Subcutaneous abdominal adipose tissue (tissue), 5 donors: ENCODE data around the gene CD48.
"Not testable (repeated sequence)": the region's sequence is repeated elsewhere in the genome, so short reads cannot be mapped to it uniquely, and the experiment has no call there.

Source experiments
- H3K27ac ChIP-seq: one replicate; pipeline ENCODE4 v1.7.0; 2013; ENCODE audit warnings: low read depth, mild to moderate bottlenecking, inconsistent platforms, low read length, moderate library complexity
- H3K27me3 ChIP-seq, 5 donors: one replicate each; pipeline ENCODE4 v1.7.0; 2013; ENCODE audit warnings: low read length in 5 of 5, inconsistent platforms in 1 of 5; ENCODE audit not compliant: control insufficient read depth in 5 of 5, insufficient read depth in 4 of 5
- H3K36me3 ChIP-seq, 5 donors: one replicate each; pipeline ENCODE4 v1.7.0; 2013; ENCODE audit warnings: low read length in 5 of 5; ENCODE audit not compliant: control insufficient read depth in 5 of 5, insufficient read depth in 5 of 5
- H3K4me1 ChIP-seq, 5 donors: one replicate each; pipeline ENCODE4 v1.7.0; 2013; ENCODE audit warnings: low read length in 5 of 5, mild to moderate bottlenecking in 3 of 5, moderate library complexity in 1 of 5; ENCODE audit not compliant: control insufficient read depth in 5 of 5, insufficient read depth in 5 of 5
- H3K4me3 ChIP-seq, 5 donors: one replicate each; pipeline ENCODE4 v1.7.0; 2013; ENCODE audit warnings: low read length in 5 of 5, low read depth in 1 of 5
- H3K9ac ChIP-seq, 5 donors: one replicate each; pipeline ENCODE4 v1.7.0; 2013; ENCODE audit warnings: low read length in 5 of 5, mild to moderate bottlenecking in 4 of 5, moderate library complexity in 3 of 5
- H3K9me3 ChIP-seq, 5 donors: one replicate each; pipeline ENCODE4 v1.7.0; 2013; ENCODE audit warnings: low read length in 5 of 5; ENCODE audit not compliant: control insufficient read depth in 5 of 5
- donor health status: healthy.
- donor health status: healthy.
- donor health status: healthy.
- donor health status: healthy.
- donor health status: healthy.

The CD48 gene

DNA sequence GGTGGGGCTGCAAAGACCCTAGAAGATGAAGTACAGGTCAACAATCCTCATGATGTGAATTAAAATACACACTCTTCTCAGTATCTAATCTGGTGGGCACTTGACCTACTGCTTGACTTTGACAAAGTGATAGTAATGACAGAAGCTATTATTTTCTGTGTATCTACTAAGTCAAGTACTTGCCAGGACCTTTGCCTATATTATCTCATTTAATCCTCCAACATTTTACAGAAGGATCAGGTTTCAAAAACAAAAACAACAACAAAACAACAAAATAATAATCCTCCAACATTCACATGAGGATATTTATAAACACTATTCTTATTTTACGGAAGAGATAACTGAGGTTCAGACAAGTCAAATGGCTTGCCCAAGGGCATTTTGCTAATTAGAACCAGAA is 4.4 kb upstream of the CD48 start:
- no peak overlapping the region for H3K4me3 ChIP-seq
- H3K27me3 ChIP-seq: no peaks in the 10 kb centered on the region
- no peaks in the 10 kb centered on the region for H3K9me3 ChIP-seq
- no peak overlapping the region for H3K9ac ChIP-seq
- H3K36me3 ChIP-seq: no peaks in the 10 kb centered on the region
- H3K4me1 ChIP-seq: peaks cover 0 to 15% (median 0%) of the 10 kb centered on the region in 5 donors
- no peak overlapping the region for H3K27ac ChIP-seq

DNA sequence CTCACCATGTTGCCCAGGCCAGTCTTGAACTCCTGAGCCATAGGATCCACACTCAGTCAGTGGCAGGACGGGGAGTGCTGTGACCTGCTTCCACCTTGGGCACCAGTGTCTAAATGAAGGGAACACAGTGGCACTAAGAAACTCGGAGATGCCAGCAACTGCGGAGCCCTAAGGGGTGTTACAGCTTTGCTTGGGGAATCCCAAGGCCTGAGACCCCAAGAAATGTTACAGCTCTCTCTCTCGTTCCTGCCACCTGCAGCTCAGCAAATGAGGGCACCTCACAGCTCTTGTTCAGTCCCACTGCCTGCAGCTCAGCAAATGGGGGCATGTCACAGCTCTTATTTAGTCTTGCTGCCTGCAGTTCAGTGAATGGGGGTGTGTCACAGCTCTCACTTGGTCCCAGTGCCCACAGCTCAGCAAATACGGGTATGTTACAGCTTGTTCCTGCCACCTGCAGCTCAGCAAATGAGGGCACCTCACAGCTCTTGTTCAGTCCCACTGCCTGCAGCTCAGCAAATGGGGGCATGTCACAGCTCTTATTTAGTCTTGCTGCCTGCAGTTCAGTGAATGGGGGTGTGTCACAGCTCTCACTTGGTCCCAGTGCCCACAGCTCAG is 2.5 kb upstream of the CD48 start:
- H3K4me1 ChIP-seq: peaks cover 0 to 10% (median 0%) of the 10 kb centered on the region in 5 donors
- H3K27me3 ChIP-seq, H3K9ac ChIP-seq, H3K9me3 ChIP-seq, H3K36me3 ChIP-seq, H3K4me3 ChIP-seq, H3K27ac ChIP-seq: not testable (repeated sequence)

DNA sequence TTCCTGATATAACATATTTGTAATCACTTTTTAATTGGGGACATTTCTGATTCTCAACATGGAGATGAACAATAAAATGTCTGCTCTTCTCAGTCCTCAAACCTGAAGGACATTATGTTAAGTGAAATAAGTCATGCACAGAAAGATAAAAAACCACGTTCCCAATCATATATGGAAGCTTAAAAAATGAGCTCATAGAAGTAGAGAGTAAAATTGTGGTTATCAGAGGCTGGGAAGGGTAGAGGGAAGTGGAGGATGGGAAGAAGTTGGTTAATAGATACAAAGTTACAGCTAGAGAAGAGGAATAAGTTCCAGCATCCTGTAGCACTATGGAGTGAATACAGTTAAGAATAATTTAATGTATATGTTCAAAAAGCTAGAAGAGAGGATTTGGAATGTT is 1.5 kb upstream of the CD48 start:
- H3K36me3 ChIP-seq: no peaks in the 10 kb centered on the region
- peaks cover 0 to 13% (median 0%) of the 10 kb centered on the region in 5 donors for H3K4me1 ChIP-seq
- H3K9ac ChIP-seq: no peak overlapping the region
- H3K9me3 ChIP-seq: no peaks in the 10 kb centered on the region
- H3K27ac ChIP-seq: no peak overlapping the region
- no peak overlapping the region for H3K4me3 ChIP-seq
- H3K27me3 ChIP-seq: no peaks in the 10 kb centered on the region

DNA sequence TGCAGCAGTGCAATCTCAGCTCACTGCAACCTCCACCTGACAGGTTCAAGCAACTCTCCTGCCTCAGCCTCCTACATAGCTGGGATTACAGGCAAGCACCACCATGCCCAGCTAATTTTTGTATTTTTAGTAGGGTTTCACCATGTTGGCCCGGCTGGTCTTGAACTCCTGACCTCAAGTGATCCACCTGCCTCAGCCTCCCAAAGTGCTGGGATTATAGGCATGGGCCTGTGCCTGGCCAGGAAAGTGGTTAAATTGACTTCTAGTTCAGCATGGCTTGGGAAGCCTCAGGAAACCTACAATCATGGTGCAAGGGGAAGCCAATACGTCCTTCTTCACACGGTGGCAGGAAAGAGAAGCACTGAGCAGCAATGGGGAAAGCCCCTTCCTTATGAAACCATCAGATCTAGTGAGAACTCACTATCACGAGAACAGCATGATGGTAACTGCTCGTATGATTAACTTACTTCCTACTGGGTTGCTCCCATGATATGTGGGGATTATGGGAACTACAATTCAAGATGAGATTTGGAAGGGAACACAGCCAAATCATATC is 981 bp upstream of the CD48 start:
- peaks cover 0 to 18% (median 0%) of the 10 kb centered on the region in 5 donors for H3K4me1 ChIP-seq

DNA sequence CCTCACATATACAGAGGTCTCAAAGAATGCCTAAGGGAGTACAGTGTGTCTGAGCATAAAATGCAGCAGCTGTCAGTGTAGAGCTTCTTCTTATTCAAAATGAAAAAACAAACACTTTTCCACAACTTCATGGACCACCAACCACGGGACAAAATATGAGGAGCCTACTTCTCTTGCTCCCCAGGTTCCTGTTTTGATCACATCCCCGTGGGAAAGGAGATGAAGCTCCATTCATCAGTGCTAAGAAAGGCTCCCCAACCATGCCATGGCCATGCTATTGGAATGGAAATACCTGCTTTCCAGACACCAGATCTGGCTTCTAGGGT is 383 bp downstream of the CD48 start:
- Histone ChIP-seq H3K4me1 (peaks cover 0 to 28% (median 4%) of the 10 kb centered on the region in 5 donors), H3K27me3 (peaks cover 0 to 3% (median 0%) of the 10 kb centered on the region in 5 donors), H3K36me3 (no peaks in the 10 kb centered on the region), H3K27ac (no peak overlapping the region), H3K9ac (no peak overlapping the region), H3K4me3 (peak overlapping the region in 3 of 5 donors; percentile 36 to 47 (median 37)), H3K9me3 (no peaks in the 10 kb centered on the region)

More for the DNA sequence above, 981 bp upstream of the CD48 start:
- H3K4me3 ChIP-seq, H3K27ac ChIP-seq, H3K36me3 ChIP-seq, H3K27me3 ChIP-seq, H3K9ac ChIP-seq, H3K9me3 ChIP-seq: not testable (repeated sequence)

DNA sequence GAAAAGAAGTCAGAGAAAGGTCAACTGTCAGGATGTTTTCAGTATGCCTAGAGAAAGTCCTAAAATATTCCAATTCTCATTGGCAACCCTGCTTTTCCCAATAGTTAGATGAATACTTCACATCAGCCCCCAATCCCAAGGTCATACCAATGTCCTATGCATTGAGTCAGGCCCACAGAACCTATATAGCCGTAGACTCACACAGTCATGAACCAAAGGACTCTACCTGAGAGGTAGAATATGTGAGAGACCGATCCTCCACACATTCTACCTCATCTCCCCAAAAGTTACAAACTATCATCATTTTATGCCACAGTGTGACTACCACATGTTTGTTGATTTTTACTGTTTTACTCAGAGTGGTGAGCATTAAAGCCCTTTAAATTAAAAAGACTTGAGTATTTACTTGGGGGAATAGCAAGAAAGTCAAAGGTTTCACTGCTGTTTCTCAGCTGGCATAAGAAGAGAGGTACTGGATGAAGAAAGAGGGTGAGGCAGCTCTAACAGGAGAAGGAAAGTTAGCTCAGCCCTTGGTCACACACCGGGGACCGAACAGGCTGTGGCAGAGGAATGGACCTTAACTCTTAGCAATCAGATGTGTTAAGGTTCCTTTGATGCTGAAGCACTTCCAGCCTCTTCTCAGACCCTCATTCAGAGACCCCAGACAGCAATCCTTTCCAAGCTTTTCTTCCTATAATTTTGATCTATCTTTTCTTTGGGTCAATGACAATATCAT is 937 bp downstream of the CD48 start:
- Histone ChIP-seq H3K27ac (no peak overlapping the region), H3K36me3 (no peaks in the 10 kb centered on the region), H3K4me3 (peak overlapping the region in 2 of 5 donors; percentile 24 to 37), H3K4me1 (peaks cover 0 to 30% (median 6%) of the 10 kb centered on the region in 5 donors), H3K9ac (peak overlapping the region in 1 of 5 donors; percentile 31), H3K9me3 (no peaks in the 10 kb centered on the region), H3K27me3 (peaks cover 0 to 3% (median 0%) of the 10 kb centered on the region in 5 donors)

DNA sequence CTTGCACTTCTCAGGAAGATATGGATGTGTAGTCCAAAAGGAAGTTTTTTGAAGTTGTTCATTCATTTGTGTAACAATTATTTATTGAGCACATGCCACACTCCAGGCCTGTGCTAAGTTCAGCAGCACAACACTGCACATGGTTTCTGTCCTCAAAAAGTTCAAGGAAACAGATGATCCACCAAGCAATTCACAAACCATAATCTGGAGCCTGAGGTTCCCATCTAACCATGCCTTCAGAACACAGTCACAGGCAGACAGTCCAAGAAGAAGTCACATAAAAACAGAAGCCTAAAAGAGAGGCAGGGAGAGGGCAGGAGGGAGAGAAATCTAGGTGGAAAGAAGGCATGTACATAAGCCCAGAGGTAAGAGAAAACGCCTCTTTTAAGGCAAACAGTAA is 1.9 kb downstream of the CD48 start:
- peaks cover 0 to 30% (median 7%) of the 10 kb centered on the region in 5 donors for H3K4me1 ChIP-seq
- no peaks in the 10 kb centered on the region for H3K36me3 ChIP-seq
- H3K9ac ChIP-seq: no peak overlapping the region
- H3K27ac ChIP-seq: no peak overlapping the region
- H3K4me3 ChIP-seq: no peak overlapping the region
- no peaks in the 10 kb centered on the region for H3K9me3 ChIP-seq
- peaks cover 0 to 3% (median 0%) of the 10 kb centered on the region in 5 donors for H3K27me3 ChIP-seq

DNA sequence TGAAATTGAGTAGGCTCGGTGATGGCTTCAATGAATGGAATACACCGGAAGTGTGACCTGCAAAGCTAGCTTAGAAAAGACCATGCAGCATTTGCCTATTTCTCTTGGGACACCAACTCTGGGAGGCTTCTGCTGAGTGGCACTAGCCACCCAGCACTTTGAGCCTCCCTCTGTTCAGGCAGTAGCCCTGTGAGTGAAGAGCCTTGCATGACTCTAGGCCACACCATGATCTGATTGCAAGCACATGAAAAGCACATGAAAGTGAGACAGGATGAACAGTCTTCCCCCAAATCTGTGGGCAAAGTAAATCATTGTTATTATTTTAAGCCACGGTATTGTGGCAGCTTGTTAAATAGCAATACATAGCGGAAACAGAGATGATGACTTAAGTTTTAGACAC is 2.8 kb downstream of the CD48 start:
- no peaks in the 10 kb centered on the region for H3K36me3 ChIP-seq
- no peaks in the 10 kb centered on the region for H3K9me3 ChIP-seq
- no peak overlapping the region for H3K4me3 ChIP-seq
- peaks cover 0 to 3% (median 0%) of the 10 kb centered on the region in 5 donors for H3K27me3 ChIP-seq
- H3K9ac ChIP-seq: no peak overlapping the region
- H3K4me1 ChIP-seq: peaks cover 0 to 33% (median 7%) of the 10 kb centered on the region in 5 donors
- H3K27ac ChIP-seq: no peak overlapping the region

DNA sequence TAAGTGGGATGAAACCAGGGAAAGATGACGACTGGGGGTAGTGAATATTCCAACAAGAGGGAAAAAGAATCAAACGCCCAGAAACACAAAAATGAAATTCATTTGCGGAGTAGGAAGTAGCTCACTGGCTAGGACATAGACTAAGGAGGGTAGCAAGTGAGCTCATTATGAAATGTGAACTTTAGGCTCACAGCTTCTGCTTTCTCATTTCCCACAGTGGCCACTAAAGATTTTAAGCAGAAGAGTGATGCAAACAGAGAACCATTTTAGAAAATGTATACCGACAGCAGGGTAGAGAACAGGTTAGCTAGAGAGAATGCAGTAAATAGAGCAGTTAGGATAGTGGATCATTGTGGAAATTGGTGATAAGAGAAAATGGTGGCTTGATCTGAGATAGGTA is 3.5 kb downstream of the CD48 start:
- Histone ChIP-seq H3K4me1 (peaks cover 0 to 37% (median 7%) of the 10 kb centered on the region in 5 donors), H3K4me3 (peak overlapping the region in 1 of 5 donors; percentile 24), H3K27ac (no peak overlapping the region), H3K9ac (no peak overlapping the region), H3K27me3 (peaks cover 0 to 3% (median 0%) of the 10 kb centered on the region in 5 donors), H3K9me3 (no peaks in the 10 kb centered on the region), H3K36me3 (no peaks in the 10 kb centered on the region)
